RWPE1 (cell line): ENCODE measurements around the gene FRAS1.

Experiments
- CTCF ChIA-PET: fragments of 350-600 bp; sonication (Branson Sonifier 250); formaldehyde crosslinking; extraction: SDS; loops from one replicate; lab custom pipeline; 2021; lab: Yijun Ruan, JAX
- POLR2A ChIA-PET: fragments of 400-600 bp; formaldehyde crosslinking; extraction: SDS; loops from one replicate; lab custom pipeline; 2020; ENCODE audit warnings: antibody characterized with exemption; ENCODE audit not compliant: low non-redundant PET; lab: Yijun Ruan, JAX
- DNase-seq: peaks from one replicate; pipeline ENCODE4 v3.0.0; 2012; ENCODE audit warnings: low spot score
- H3K27ac ChIP-seq: fragments of 450-650 bp; 2 replicates; pipeline ENCODE4 v1.5.1; 2017
- CTCF ChIP-seq: fragments of 450-650 bp; conservative IDR thresholded peaks from 2 replicates; pipeline ENCODE4 v1.5.1; 2017; ENCODE audit warnings: low read depth, mild to moderate bottlenecking

The FRAS1 gene

GRCh38 chr4:78519962-78520361 lies 462.8 kb downstream of the FRAS1 start:
- no peak overlapping the region for H3K27ac ChIP-seq
- DNase-seq: no peak
- ChIA-PET CTCF (no interaction called here), POLR2A (no interaction called here)
- TF ChIP-seq CTCF: no peak

- DNase-seq: no peak
- ChIA-PET POLR2A (no interaction called here), CTCF (no interaction called here)
- no peak overlapping the region for H3K27ac ChIP-seq
- TF ChIP-seq CTCF: no peak
These were observed 463.7 kb downstream of the FRAS1 start for GRCh38 chr4:78520808-78521226.

GRCh38 chr4:78524009-78524408 lies 466.9 kb downstream of the FRAS1 start:
- ChIA-PET POLR2A (no interaction called here), CTCF (interaction anchor here (0.5 to 0.6 kb wide), 2 partner anchors 123 to 1138 kb away, joined by 3 read pairs; no protein-coding TSS in a partner anchor)

GRCh38 chr4:78525559-78525958 lies 468.4 kb downstream of the FRAS1 start:
- CTCF ChIA-PET: interaction anchor here (0.6 kb wide), 1 partner anchor 545 kb away, joined by 3 read pairs; no protein-coding TSS in a partner anchor
- H3K27ac ChIP-seq: no peak overlapping the region
- POLR2A ChIA-PET: no interaction called here
- no peak for TF ChIP-seq CTCF
- no peak for DNase-seq

More at GRCh38 chr4:78524009-78524408, 466.9 kb downstream of the FRAS1 start:
- no peak for TF ChIP-seq CTCF
- H3K27ac ChIP-seq: no peak overlapping the region
- DNase-seq: no peak

GRCh38 chr4:78527103-78527502 lies 470.0 kb downstream of the FRAS1 start:
- ChIA-PET CTCF (interaction anchor here (0.6 kb wide), 1 partner anchor 160 kb away, joined by 4 read pairs; no protein-coding TSS in a partner anchor), POLR2A (no interaction called here)
- DNase-seq: no peak
- H3K27ac ChIP-seq: no peak overlapping the region
- TF ChIP-seq CTCF: no peak

- ChIA-PET CTCF (interaction anchor here (0.6 kb wide), 2 partner anchors 160 to 468 kb away, joined by 4 read pairs; no protein-coding TSS in a partner anchor), POLR2A (no interaction called here)
- no peak overlapping the region for H3K27ac ChIP-seq
- no peak for DNase-seq
- TF ChIP-seq CTCF: no peak
These were observed 470.4 kb downstream of the FRAS1 start for GRCh38 chr4:78527555-78527954.
